HepG2 (cell line): ENCODE results near the gene SEL1L2.

ENCODE experiments used
- HOXA7 ChIP-seq: sonication (generic); formaldehyde crosslinking; IDR thresholded peaks from 2 replicates; pipeline ENCODE4 v1.8.1; 2022; ENCODE audit warnings: mild to moderate bottlenecking, missing genetic modification reagents, moderate library complexity
- POLR2A ChIP-seq, 2 experiments: IDR thresholded peaks; 2 replicates each; pipeline ENCODE4 v1.6.1; 2011; ENCODE audit warnings: low read depth in 2 of 2, low read length in 2 of 2, mild to moderate bottlenecking in 1 of 2, moderate library complexity in 1 of 2; ENCODE audit not compliant: insufficient read depth in 1 of 2
- ZBTB8A ChIP-seq: sonication (generic); formaldehyde crosslinking; IDR thresholded peaks from 2 replicates; pipeline ENCODE4 v1.4.0; 2020; ENCODE audit warnings: mild to moderate bottlenecking, low read depth, missing genetic modification reagents, borderline replicate concordance
- ZNF124 ChIP-seq: sonication (generic); formaldehyde crosslinking; IDR thresholded peaks from 2 replicates; pipeline ENCODE4 v1.4.0; 2020; ENCODE audit warnings: missing genetic modification reagents
- TF ChIP-seq, protein P1 (sequence below): sonication (generic); formaldehyde crosslinking; IDR thresholded peaks from 2 replicates; pipeline ENCODE4 v1.4.0; 2020; ENCODE audit warnings: missing genetic modification reagents

DNA sequence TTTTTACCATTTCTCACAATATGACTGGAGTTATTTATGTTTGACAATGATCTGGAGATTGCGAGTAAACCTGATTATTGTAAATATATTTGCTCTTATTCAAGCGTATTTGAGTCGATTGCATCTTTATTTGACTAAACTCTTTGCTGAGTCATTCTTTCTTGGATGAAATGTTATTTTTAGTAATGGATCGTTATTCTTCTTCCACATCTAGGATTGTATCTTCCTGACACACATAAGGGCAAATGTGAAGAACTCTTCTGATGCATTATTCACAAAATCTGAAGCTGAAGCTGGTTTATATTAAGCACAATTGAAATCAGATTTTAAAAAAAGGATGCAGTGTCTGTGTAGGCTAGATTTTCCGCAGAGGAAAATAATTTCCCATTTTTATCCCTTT lies 68.2 kb downstream of the SEL1L2 start:
- TF ChIP-seq, protein P1, sequence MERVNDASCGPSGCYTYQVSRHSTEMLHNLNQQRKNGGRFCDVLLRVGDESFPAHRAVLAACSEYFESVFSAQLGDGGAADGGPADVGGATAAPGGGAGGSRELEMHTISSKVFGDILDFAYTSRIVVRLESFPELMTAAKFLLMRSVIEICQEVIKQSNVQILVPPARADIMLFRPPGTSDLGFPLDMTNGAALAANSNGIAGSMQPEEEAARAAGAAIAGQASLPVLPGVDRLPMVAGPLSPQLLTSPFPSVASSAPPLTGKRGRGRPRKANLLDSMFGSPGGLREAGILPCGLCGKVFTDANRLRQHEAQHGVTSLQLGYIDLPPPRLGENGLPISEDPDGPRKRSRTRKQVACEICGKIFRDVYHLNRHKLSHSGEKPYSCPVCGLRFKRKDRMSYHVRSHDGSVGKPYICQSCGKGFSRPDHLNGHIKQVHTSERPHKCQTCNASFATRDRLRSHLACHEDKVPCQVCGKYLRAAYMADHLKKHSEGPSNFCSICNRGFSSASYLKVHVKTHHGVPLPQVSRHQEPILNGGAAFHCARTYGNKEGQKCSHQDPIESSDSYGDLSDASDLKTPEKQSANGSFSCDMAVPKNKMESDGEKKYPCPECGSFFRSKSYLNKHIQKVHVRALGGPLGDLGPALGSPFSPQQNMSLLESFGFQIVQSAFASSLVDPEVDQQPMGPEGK (CRISPR knock-in tag), result no peak
- TF ChIP-seq ZBTB8A (CRISPR knock-in tag), result no peak
- TF ChIP-seq POLR2A (IDR thresholded peaks at IDR 0.05; ENCODE audit: insufficient read depth in 1 of 2, low read depth in 2 of 2, low read length in 2 of 2), result no peak
- TF ChIP-seq HOXA7, result no peak
- TF ChIP-seq ZNF124 (CRISPR knock-in tag), result no peak
